ENCODE data around the gene IKBIP.

- TF ChIP-seq E2F4 (CRISPR knock-in tag; IDR thresholded peaks at IDR 0.05; ENCODE audit: low read depth) (no peak), EP300 (IDR thresholded peaks at IDR 0.05; ENCODE audit: low read length) (no peak), ZEB2 (IDR thresholded peaks at IDR 0.05) (no peak), SMAD4 (CRISPR knock-in tag; conservative IDR thresholded peaks at IDR 0.05) (no peak), POLR2A (conservative IDR thresholded peaks at IDR 0.05) (no peak)
- TF ChIP-seq, protein P1, sequence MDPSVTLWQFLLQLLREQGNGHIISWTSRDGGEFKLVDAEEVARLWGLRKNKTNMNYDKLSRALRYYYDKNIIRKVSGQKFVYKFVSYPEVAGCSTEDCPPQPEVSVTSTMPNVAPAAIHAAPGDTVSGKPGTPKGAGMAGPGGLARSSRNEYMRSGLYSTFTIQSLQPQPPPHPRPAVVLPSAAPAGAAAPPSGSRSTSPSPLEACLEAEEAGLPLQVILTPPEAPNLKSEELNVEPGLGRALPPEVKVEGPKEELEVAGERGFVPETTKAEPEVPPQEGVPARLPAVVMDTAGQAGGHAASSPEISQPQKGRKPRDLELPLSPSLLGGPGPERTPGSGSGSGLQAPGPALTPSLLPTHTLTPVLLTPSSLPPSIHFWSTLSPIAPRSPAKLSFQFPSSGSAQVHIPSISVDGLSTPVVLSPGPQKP (CRISPR knock-in tag; IDR thresholded peaks at IDR 0.05), result no peak
Observed at GRCh38 chr12:98651328-98651727, 6.7 kb upstream of the IKBIP start.

Data from K562 (cell line).